Loucy (cell line): ENCODE data around the gene DNAH1.

ENCODE experiments used
- H2AFZ ChIP-seq: fragments of 200-600 bp; sonication (generic); 2 replicates; pipeline ENCODE4 v1.6.0; 2016; ENCODE audit warnings: antibody characterized with exemption, mild to moderate bottlenecking, low read length, moderate library complexity
- H3F3A ChIP-seq: fragments of 200-600 bp; 2 replicates; pipeline ENCODE4 v1.6.0; 2016; ENCODE audit warnings: antibody characterized with exemption, low read depth, mild to moderate bottlenecking
- H3K27me3 ChIP-seq: fragments of 200-600 bp; sonication (generic); 2 replicates; pipeline ENCODE4 v1.6.1; 2014; ENCODE audit warnings: low read length, mild to moderate bottlenecking; ENCODE audit not compliant: insufficient read depth, poor library complexity, severe bottlenecking
- H3K36me3 ChIP-seq: fragments of 200-600 bp; sonication (generic); 2 replicates; pipeline ENCODE4 v1.6.1; 2016; ENCODE audit warnings: low read length; ENCODE audit not compliant: insufficient read depth
- H3K4me1 ChIP-seq: fragments of 200-600 bp; sonication (generic); 2 replicates; pipeline ENCODE4 v1.5.1; 2014; ENCODE audit warnings: low read length, mild to moderate bottlenecking; ENCODE audit not compliant: insufficient read depth, poor library complexity, severe bottlenecking
- H3K4me2 ChIP-seq: fragments of 200-600 bp; sonication (generic); 2 replicates; pipeline ENCODE4 v1.6.0; 2014; ENCODE audit warnings: antibody characterized with exemption, low read length, low read depth, mild to moderate bottlenecking; ENCODE audit not compliant: poor library complexity, severe bottlenecking
- H3K4me3 ChIP-seq: fragments of 200-600 bp; sonication (generic); 2 replicates; pipeline ENCODE4 v1.5.1; 2014; ENCODE audit warnings: low read length, mild to moderate bottlenecking, mixed read lengths; ENCODE audit not compliant: poor library complexity, severe bottlenecking
- H3K79me2 ChIP-seq: fragments of 200-600 bp; sonication (generic); 2 replicates; pipeline ENCODE4 v1.6.1; 2014; ENCODE audit warnings: low read length; ENCODE audit not compliant: insufficient read depth
- H3K9ac ChIP-seq: fragments of 200-600 bp; sonication (generic); 2 replicates; pipeline ENCODE4 v1.6.0; 2014; ENCODE audit warnings: mild to moderate bottlenecking, low read depth, low read length, moderate library complexity; ENCODE audit not compliant: poor library complexity, severe bottlenecking
- H3K9me2 ChIP-seq: fragments of 200-600 bp; sonication (generic); replicated peaks from 2 replicates; pipeline ENCODE4 v1.6.1; 2016; ENCODE audit warnings: low read depth, low read length, mixed read lengths
- H3K9me3 ChIP-seq: fragments of 200-600 bp; sonication (generic); 2 replicates; pipeline ENCODE4 v1.6.1; 2014; ENCODE audit warnings: mild to moderate bottlenecking, antibody characterized with exemption, low read length, low read depth; ENCODE audit not compliant: insufficient read depth
- H4K20me1 ChIP-seq: fragments of 200-600 bp; sonication (generic); 2 replicates; pipeline ENCODE4 v1.6.0; 2014; ENCODE audit warnings: antibody characterized with exemption, low read length, mild to moderate bottlenecking; ENCODE audit not compliant: insufficient read depth, poor library complexity, severe bottlenecking
- CTCF ChIP-seq: fragments of 200-600 bp; sonication (generic); conservative IDR thresholded peaks from 2 replicates; pipeline ENCODE4 v1.5.1; 2014; ENCODE audit warnings: mild to moderate bottlenecking, antibody characterized with exemption, low read length
- EZH2phosphoT487 ChIP-seq: fragments of 200-600 bp; IDR thresholded peaks from 2 replicates; pipeline ENCODE4 v1.6.1; 2018; ENCODE audit warnings: antibody characterized with exemption, mild to moderate bottlenecking, moderate library complexity, borderline replicate concordance

DNAH1 gene

GRCh38 chr3:52402101-52402521 lies 86.0 kb downstream of the DNAH1 start:
- Histone ChIP-seq H3K36me3 (peaks cover 61% of the 10 kb centered on the region; the same call in 1 of the 2 replicates), H3K4me2 (no peak overlapping the region), H3K4me1 (peaks cover 8% of the 10 kb centered on the region), H4K20me1 (peaks cover 8% of the 10 kb centered on the region), H3F3A (no peaks in the 10 kb centered on the region), H2AFZ (no peak overlapping the region), H3K27me3 (no peaks in the 10 kb centered on the region), H3K9ac (no peak overlapping the region), H3K79me2 (peaks cover 24% of the 10 kb centered on the region; the same call in 1 of the 2 replicates), H3K4me3 (no peak overlapping the region), H3K9me3 (no peaks in the 10 kb centered on the region), H3K9me2 (no peaks in the 10 kb centered on the region)
- no peak for TF ChIP-seq EZH2phosphoT487
- no peak for TF ChIP-seq CTCF

DNA sequence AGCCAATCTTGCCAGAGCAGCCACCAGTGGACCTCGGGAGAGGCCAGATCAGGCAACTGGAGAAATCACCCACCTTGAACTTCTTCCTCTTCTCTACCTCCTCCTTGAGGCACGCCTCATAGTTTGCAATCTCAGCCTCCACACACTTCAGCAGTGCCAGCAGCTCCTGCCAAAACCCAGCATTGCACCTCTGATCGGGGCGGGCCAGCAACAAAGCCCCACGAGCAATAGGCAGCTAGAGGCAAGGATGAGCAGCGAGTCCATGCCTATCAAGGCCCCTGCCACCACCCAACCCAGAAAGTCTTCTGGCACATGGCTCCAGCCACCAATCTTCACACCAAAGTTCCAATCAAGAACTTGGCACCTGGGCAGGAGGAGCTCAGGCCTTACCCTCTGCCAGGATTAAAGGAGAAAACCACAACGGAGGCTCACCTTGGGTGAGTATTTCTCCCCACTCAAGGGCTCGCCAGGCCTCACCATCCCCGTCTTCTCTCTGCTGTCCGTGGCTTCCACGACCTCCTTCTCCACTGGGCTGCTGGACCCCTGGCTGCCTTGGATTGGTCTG lies 86.7 kb downstream of the DNAH1 start:
- H3K27me3 ChIP-seq, result no peaks in the 10 kb centered on the region
- no peaks in the 10 kb centered on the region for H3F3A ChIP-seq
- no peak for TF ChIP-seq EZH2phosphoT487
- TF ChIP-seq CTCF, result no peak
- peaks cover 63% of the 10 kb centered on the region; the same call in 1 of the 2 replicates for H3K36me3 ChIP-seq
- H4K20me1 ChIP-seq, result peaks cover 8% of the 10 kb centered on the region
- no peak overlapping the region for H3K9ac ChIP-seq
- no peak overlapping the region for H3K4me3 ChIP-seq
- H3K4me1 ChIP-seq, result peaks cover 11% of the 10 kb centered on the region
- H3K79me2 ChIP-seq, result peaks cover 31% of the 10 kb centered on the region
- H3K9me3 ChIP-seq, result no peaks in the 10 kb centered on the region
- H3K4me2 ChIP-seq, result no peak overlapping the region
- H3K9me2 ChIP-seq, result no peaks in the 10 kb centered on the region
- H2AFZ ChIP-seq, result no peak overlapping the region

DNA sequence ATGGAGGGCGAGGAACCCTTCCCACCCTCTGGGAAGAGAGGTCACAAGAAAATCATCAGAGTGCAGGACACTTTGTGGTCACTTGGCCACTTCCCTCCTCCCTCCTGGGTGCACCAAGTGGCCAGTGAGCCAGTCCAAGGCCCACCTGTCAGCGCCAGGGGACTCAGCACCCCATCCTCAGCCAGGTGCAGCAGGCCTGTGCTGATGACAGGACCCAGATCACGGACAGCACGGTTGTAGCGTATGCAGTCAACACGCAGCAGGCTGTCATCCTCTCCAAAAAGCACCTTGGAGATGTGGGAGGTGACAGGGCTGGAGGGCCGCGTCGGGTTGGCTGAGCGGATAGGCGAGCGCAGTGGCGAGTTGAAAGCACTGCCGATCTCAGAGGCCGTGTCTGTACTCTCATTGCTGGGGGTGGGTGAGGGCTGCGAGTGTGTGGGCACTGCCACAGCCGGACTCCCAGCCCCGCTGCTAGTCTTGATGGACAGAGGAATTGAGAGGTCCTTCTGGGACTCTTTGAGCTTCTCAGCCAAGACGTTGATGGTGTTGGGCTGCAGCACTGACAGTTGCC lies 87.2 kb downstream of the DNAH1 start:
- Histone ChIP-seq H3K4me1 (peaks cover 13% of the 10 kb centered on the region), H3K9me2 (no peaks in the 10 kb centered on the region), H3K4me2 (no peak overlapping the region), H3F3A (no peaks in the 10 kb centered on the region), H3K9me3 (no peaks in the 10 kb centered on the region), H3K9ac (no peak overlapping the region), H2AFZ (no peak overlapping the region), H4K20me1 (peaks cover 10% of the 10 kb centered on the region), H3K4me3 (no peak overlapping the region), H3K79me2 (peaks cover 37% of the 10 kb centered on the region), H3K36me3 (peaks cover 64% of the 10 kb centered on the region; the same call in 1 of the 2 replicates), H3K27me3 (no peaks in the 10 kb centered on the region)
- TF ChIP-seq CTCF, result no peak
- TF ChIP-seq EZH2phosphoT487, result no peak
